ENCODE data around the gene COA5.

Gene COA5

DNA sequence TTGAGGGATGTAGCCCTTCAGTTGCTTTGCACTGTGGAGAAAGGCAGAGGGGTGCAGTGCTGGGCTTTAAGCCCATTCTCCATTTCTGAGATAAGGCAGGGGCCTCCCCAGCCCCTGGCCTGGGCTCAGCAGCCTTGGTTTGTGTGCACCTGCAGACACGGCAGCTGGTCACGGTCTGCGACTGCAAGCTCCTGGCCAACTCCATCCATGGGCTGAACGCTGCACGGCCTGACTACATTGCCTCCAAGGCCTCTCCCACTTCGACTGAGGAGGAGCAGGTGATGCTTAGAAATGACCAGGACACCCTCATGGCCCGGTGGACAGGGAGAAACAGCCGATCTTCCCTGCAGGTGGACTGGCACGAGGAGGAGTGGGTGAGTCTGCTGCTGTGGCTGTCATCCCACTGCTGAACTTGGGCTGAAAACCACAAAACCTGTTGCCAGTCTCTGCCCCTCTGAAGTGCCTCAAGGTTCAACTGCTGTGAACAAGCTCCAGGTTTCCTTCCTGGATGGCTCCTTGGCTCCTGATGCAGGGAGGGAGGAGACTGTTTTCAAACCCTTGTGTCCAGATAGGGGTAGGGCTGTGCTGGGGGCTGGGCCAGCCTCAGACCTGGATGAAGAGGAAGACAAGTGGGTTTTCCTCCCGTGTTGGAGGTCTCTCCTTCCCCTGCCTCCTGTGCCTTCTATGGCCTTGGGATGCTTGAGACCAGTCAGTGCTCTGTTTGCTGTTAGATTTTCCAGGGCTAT lies 54.0 kb downstream of the COA5 start:
- DNase-seq (ENCODE audit: low read depth): no peak
- no peak overlapping the region for H3K4me3 ChIP-seq (ENCODE audit: low read depth, low read length)
- TF ChIP-seq, protein P1, sequence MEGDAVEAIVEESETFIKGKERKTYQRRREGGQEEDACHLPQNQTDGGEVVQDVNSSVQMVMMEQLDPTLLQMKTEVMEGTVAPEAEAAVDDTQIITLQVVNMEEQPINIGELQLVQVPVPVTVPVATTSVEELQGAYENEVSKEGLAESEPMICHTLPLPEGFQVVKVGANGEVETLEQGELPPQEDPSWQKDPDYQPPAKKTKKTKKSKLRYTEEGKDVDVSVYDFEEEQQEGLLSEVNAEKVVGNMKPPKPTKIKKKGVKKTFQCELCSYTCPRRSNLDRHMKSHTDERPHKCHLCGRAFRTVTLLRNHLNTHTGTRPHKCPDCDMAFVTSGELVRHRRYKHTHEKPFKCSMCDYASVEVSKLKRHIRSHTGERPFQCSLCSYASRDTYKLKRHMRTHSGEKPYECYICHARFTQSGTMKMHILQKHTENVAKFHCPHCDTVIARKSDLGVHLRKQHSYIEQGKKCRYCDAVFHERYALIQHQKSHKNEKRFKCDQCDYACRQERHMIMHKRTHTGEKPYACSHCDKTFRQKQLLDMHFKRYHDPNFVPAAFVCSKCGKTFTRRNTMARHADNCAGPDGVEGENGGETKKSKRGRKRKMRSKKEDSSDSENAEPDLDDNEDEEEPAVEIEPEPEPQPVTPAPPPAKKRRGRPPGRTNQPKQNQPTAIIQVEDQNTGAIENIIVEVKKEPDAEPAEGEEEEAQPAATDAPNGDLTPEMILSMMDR (IDR thresholded peaks at IDR 0.05; ENCODE audit: low read depth, low read length, missing control alignments): no peak

DNA sequence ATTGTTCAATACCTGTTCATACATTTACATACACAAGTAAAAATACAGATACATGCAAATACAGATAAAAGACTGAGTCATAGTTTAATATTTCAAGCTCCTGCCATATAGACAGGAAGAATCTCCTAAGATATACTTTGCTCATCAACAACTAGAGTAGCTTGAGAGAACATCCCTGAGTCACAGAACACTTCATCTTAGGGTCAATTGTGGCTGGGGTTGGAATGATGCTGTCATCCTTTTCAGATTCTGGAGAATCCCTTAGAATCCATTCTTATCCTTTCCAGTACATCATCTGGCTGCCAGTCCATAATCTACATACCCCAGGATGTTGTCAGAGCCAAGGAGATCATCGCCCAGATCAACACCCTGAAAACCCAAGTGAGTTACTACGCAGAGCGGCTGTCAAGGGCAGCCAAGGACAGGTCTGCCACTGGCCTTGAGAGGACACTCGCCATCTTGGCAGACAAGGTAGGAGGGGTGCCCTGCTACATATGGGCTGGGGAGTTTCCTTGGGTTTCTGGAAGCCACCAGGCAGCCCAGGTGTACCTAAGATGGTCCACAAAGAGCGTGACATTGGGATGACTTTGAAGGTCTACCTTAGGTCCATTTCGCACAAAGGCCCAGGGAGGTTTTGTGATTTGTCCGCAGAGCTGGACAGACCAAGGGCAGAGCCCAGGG lies 55.7 kb downstream of the COA5 start:
- H3K4me3 ChIP-seq (ENCODE audit: low read depth, low read length): no peak overlapping the region
- TF ChIP-seq, protein P1 (IDR thresholded peaks at IDR 0.05; ENCODE audit: low read depth, low read length, missing control alignments): no peak
- no peak for DNase-seq (ENCODE audit: low read depth)

DNA sequence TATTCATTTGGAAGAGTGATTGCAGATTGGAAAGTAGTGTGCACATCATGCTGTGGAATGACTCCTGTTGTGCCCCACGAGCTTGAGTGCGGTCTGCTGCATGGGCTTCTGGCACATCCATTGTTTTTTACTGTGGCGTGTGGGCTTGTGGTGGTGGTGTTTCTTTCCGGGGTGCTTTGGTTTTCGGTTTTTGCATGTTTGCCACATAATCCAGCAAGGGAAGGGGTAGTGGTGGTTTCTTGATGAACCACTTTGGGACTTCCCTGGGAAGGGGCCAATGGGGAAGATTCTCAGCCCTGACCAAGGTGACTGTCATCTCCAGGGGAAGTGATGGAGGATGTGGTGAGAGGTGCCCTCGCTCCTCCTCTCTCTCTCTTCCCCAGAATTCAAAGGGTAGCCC lies 57.0 kb downstream of the COA5 start:
- DNase-seq (ENCODE audit: low read depth): no peak
- TF ChIP-seq, protein P1 (IDR thresholded peaks at IDR 0.05; ENCODE audit: low read depth, low read length, missing control alignments): no peak
- H3K4me3 ChIP-seq (ENCODE audit: low read depth, low read length): no peak overlapping the region

DNA sequence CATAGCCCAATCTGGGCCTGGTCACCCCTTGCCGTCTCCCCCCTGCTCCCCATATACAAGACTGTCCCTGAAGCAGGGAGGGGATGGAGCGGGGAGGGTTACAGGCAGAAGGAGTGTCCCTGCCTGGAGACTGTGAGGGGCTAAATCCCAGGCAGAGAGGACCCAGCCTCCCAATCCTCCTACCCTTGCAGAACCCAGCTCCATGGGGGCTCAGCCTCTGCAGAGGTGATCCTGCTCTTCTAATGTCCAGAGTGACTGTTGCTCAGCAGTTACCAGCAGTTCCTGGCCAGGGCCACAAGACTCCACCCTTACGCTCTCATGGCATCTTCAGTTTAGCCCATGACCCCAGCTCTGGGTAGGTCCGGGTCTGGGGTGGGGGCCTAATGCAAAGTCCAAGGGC lies 58.1 kb downstream of the COA5 start:
- no peak overlapping the region for H3K4me3 ChIP-seq (ENCODE audit: low read depth, low read length)
- no peak for DNase-seq (ENCODE audit: low read depth)
- TF ChIP-seq, protein P1 (IDR thresholded peaks at IDR 0.05; ENCODE audit: low read depth, low read length, missing control alignments): no peak

All from GM12864 (cell line).